Ascending aorta (tissue), 2 donors: ENCODE results near the gene KIF1A. TPM values are rescaled to one million over a fixed set of nuclear protein-coding genes. Genes with fewer than 3 reads are reported as not detected.

Source experiments
- DNase-seq, 2 donors: peaks; one replicate each; pipeline ENCODE4 v3.0.0-alpha.2; 2019; ENCODE audit warnings: low spot score in 2 of 2
- H3K27ac ChIP-seq, 2 donors: fragments of 200-600 bp; sonication (generic); one replicate each; pipeline ENCODE4 v1.5.1; 2016 to 2017; ENCODE audit warnings: mild to moderate bottlenecking in 1 of 2
- H3K27me3 ChIP-seq: fragments of 200-600 bp; sonication (generic); one replicate; pipeline ENCODE4 v1.5.1; 2017
- H3K36me3 ChIP-seq, 2 donors: fragments of 200-600 bp; sonication (generic); one replicate each; pipeline ENCODE4 v1.5.1; 2016
- H3K4me1 ChIP-seq, 2 donors: fragments of 200-600 bp; sonication (generic); one replicate each; pipeline ENCODE4 v1.5.1; 2016 to 2017; ENCODE audit warnings: mild to moderate bottlenecking in 1 of 2
- H3K4me3 ChIP-seq, 2 donors: fragments of 200-600 bp; sonication (generic); one replicate each; pipeline ENCODE4 v1.5.1; 2016 to 2017; ENCODE audit warnings: mild to moderate bottlenecking in 1 of 2
- H3K9me3 ChIP-seq, 2 donors: fragments of 200-600 bp; sonication (generic); one replicate each; pipeline ENCODE4 v1.5.1; 2016
- intact Hi-C: fragments of 100-400 bp; cut with DNase I; formaldehyde crosslinking; loops from one replicate; pipeline ENCODE4 v1.15.1; 2023
- total RNA-seq: library from RNA; depleted of rRNA; stranded (reverse); fragments of >200 nt; gene quantifications from one replicate; pipeline ENCODE4 v1.1.0, GENCODE V29; 2016
- TF ChIP-seq, protein P1 (sequence below), 3 experiments: fragments of 200-600 bp in 2 of 3; fragments of 450-650 bp in 1 of 3; sonication (generic) in 2 of 3; IDR thresholded peaks; one replicate each; pipeline ENCODE4 v1.5.1; 2016 to 2019; ENCODE audit warnings: antibody characterized with exemption in 3 of 3, mild to moderate bottlenecking in 1 of 3, moderate library complexity in 1 of 3

KIF1A gene
- total RNA-seq, 1 donor from 2014 or later = 0.11 TPM

DNA sequence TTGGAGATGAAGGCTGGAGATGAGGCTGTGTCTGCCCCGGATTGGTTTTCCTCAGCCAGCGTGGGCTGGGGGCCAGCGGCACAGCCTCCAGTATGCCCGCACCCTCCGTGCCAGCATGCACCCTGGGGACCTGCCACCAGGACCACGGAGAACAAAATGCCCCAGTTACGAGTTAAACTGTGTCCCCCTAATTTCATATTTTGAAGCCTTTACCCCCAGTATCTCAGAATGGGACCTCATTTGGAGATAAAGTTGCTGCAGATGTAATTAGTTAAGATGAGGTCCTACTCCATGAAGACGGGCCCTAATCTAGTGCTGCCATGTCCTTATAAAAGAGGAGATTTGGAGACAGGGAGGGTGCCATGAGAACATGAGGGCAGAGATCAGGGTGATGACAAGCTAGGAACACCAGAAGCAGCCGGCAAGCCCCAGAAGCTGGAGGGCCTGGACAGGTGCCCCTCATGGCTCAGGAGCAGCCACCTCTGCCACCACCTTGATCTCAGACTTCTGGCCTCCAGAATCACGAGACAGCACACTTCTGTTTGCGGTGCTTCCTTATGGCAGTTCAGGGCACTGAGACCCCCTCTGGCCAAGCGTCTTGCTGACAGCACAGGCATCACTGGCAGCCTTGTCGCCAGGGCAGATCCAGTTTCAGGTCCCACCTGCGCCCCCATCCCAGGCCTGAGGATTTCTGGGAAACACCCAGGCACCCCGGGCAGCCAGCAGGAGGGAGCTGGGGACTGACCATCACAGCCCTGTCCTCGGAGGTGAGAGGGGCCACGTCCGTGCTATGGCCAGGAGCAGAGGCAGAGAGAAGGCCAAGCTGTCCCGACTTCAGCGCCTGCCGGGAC, 29.4 kb downstream of the KIF1A start:
- DNase-seq = no peak
- intact Hi-C loops = no loop called here
- H3K4me3 ChIP-seq = no peak overlapping the region
- H3K27ac ChIP-seq = no peak overlapping the region
- no peaks in the 10 kb centered on the region for H3K4me1 ChIP-seq
- H3K27me3 ChIP-seq = no peaks in the 10 kb centered on the region
- no peaks in the 10 kb centered on the region for H3K36me3 ChIP-seq
- no peaks in the 10 kb centered on the region for H3K9me3 ChIP-seq
- TF ChIP-seq, protein P1, sequence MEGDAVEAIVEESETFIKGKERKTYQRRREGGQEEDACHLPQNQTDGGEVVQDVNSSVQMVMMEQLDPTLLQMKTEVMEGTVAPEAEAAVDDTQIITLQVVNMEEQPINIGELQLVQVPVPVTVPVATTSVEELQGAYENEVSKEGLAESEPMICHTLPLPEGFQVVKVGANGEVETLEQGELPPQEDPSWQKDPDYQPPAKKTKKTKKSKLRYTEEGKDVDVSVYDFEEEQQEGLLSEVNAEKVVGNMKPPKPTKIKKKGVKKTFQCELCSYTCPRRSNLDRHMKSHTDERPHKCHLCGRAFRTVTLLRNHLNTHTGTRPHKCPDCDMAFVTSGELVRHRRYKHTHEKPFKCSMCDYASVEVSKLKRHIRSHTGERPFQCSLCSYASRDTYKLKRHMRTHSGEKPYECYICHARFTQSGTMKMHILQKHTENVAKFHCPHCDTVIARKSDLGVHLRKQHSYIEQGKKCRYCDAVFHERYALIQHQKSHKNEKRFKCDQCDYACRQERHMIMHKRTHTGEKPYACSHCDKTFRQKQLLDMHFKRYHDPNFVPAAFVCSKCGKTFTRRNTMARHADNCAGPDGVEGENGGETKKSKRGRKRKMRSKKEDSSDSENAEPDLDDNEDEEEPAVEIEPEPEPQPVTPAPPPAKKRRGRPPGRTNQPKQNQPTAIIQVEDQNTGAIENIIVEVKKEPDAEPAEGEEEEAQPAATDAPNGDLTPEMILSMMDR (IDR thresholded peaks at IDR 0.05) = no peak

DNA sequence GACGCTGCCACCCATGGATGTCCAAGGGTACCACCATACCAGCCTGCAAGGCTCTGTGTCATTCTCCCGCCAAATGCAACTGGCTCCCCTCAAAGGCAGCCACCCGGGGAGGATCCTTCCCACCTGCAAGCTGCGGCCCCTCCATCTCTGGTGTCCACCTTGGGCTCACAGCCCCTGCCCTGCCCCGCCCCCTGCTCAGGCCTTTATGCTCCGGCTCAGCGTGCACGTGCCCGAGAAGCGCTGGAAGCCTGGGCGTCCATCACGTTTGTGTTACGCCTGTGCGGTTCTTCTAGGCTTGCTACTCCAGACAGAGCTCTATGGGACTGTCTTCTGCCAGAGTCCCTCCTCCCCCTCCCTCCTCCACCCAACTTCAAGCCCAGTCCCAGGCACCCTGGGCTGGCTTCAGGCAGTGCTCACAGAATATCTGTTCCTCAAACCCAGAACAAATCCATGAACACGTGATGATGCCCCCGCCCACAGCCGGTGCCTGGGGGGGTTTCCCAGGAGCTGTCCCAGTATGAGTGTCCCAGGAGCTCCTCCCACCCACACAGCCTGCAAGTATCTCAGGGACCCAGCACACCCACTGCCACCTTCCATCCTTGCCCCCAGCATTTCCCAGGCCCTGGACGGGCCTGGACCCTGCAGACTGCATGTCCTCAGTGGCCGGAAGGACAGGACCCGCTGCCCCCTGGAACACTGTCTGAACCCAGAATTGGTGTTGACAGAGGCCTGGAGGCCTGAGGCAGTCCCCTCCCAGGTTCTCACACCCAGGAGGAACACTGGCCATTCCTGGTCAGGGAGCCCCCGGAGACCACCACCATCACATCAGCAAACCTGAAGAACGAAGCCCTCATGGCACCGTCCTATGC, 30.3 kb downstream of the KIF1A start:
- no peaks in the 10 kb centered on the region for H3K4me1 ChIP-seq
- no peak overlapping the region for H3K27ac ChIP-seq
- intact Hi-C loops = no loop called here
- H3K36me3 ChIP-seq = no peaks in the 10 kb centered on the region
- no peak for DNase-seq
- H3K9me3 ChIP-seq = no peaks in the 10 kb centered on the region
- no peaks in the 10 kb centered on the region for H3K27me3 ChIP-seq
- TF ChIP-seq, protein P1 (IDR thresholded peaks at IDR 0.05) = no peak
- H3K4me3 ChIP-seq = no peak overlapping the region

DNA sequence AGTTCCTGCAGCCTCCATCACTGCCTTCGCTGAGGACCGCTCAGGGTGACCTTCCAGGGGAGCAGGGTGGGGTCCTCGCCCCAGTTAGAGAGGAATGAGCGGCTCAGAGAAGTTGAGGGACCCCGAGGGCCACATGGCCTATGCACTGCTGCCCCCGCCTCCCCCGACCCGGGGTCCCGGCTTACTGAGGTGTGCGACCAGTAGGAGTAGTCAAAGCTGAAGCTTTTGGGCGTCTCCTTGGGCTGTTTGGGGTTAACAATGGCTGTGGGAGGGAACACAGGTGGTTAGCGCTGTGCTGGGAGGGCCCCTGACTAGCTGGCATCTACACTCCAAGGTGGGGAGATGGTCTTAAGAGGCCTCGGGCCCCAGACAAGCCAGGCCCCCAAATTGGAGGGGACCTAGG, 31.0 kb downstream of the KIF1A start:
- H3K9me3 ChIP-seq = no peaks in the 10 kb centered on the region
- DNase-seq = no peak
- no peaks in the 10 kb centered on the region for H3K36me3 ChIP-seq
- H3K4me1 ChIP-seq = no peaks in the 10 kb centered on the region
- no peak overlapping the region for H3K27ac ChIP-seq
- TF ChIP-seq, protein P1 (IDR thresholded peaks at IDR 0.05) = no peak
- H3K27me3 ChIP-seq = no peaks in the 10 kb centered on the region
- intact Hi-C loops = no loop called here
- no peak overlapping the region for H3K4me3 ChIP-seq

DNA sequence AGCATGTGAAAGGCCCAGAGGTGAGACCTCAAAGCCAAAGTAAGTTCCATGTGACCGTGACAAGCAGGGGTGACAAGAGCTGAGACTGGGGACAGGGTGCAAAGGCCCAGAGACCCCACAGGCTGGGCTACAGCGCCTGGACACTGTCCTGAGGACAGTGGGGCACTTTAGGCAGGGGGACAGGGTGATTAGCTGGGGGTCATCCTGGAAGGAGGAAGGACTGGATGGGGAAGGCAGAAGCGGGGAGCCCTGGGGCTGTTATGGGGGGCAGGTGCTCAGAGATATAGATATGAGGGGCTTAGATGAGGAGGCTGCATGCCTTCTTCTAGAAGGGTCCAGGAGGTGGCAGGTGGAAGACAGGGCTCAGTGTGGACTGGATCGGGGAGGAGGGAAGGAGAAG, 31.5 kb downstream of the KIF1A start:
- TF ChIP-seq, protein P1 (IDR thresholded peaks at IDR 0.05) = no peak
- no peak overlapping the region for H3K27ac ChIP-seq
- no peaks in the 10 kb centered on the region for H3K9me3 ChIP-seq
- no peaks in the 10 kb centered on the region for H3K36me3 ChIP-seq
- no peak for DNase-seq
- no peaks in the 10 kb centered on the region for H3K27me3 ChIP-seq
- intact Hi-C loops = no loop called here
- no peaks in the 10 kb centered on the region for H3K4me1 ChIP-seq
- no peak overlapping the region for H3K4me3 ChIP-seq

DNA sequence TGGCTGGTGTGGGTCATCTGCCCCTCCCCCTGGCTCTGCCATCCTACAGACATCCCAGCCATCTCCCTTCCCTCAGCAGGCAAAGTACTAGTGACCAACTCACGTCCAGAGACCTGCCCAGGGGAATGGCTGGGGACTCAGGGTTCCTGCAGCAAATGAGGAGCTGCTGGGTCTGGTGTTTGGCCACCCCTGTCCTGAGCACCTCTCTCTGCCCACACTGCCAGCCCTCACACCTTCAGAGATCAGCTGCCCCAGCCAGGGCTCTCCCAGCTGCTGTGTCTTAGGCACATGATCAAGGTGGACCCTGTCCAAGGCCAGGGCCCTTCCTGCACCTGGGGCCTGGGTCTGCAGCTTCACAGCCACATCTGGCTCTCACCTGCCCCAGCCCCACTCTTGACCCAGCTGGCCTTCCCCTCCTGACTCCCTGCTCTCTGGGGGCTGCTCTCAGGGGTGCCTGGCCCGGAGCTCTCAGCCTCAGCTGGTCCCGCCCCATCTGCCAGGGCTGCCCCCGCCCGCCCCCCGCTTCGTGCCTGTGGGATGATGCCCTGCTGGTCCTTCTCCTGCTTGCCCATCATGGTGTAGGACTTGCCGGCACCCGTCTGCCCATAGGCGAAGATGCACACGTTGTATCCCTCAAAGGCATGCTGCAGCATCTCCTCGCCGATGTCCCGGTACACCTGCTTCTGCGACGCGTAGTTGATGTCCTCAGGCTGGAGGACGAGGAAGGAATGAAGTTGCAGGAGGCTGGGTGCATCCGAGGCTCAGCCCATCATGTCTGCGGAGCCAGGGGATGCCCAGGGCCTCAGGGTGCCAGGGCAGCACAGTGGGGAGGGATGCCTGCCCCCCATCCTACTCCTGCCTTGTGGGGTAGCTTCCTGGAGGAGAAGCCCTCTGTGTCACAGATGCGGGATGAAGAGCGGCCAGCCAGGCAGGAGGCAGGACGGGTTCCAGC, 32.2 kb downstream of the KIF1A start:
- H3K4me1 ChIP-seq = no peaks in the 10 kb centered on the region
- TF ChIP-seq, protein P1 (IDR thresholded peaks at IDR 0.05) = no peak
- H3K9me3 ChIP-seq = no peaks in the 10 kb centered on the region
- intact Hi-C loops = no loop called here
- H3K27me3 ChIP-seq = no peaks in the 10 kb centered on the region
- no peak for DNase-seq
- no peak overlapping the region for H3K27ac ChIP-seq
- H3K36me3 ChIP-seq = no peaks in the 10 kb centered on the region
- no peak overlapping the region for H3K4me3 ChIP-seq
